Measurements from ENCODE around the gene CHRD.
"Not testable (repeated sequence)": the region's sequence is repeated elsewhere in the genome, so short reads cannot be mapped to it uniquely, and the experiment has no call there.

Gene CHRD

DNA sequence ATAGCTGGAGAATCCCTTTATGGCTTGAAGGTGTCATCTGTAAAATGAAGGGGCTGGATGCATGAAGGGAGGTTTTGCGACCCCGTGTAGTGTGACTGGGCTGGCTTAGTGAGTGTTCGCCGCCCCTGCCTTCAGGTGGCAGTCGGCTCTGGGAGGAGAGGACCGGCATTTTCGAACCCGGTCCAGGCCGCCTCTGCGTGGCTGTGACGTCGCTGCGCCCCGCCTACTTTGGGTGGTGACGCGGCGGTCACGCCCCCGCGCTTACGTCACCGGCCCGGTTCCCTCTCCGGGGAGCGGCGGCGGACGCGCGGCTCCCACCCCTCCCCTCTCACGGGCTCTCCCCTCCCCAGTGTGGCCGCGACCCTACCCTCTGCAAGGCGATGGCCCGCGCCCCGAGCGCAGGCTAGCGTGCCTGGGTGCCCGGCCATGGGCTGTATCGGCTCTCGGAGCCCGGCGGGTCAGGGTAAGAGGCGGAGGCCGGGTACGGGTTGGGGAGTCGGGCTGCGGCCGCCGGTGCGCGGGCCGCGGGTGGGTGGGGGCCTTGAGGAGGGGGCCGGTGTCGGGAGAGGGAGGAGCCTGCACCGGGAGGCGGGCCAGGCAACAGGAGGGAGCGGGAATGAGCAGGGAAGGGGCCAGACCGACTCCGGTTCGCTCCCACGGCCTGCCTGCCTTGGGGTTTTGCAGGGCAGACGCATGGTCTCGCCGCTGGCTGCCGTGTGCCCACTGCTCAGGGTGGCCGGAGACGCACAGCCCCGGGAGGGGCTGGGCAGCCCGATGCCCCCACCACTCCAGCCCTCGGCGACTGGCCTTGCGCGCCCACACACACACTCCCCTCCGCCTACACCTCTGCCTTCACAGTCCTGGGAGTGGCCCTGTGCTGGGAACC lies 44.0 kb upstream of the CHRD start:
- peak overlapping the region; percentile 83 for H3K4me3 ChIP-seq (ENCODE audit: low read depth, low read length)
- TF ChIP-seq, protein P1, sequence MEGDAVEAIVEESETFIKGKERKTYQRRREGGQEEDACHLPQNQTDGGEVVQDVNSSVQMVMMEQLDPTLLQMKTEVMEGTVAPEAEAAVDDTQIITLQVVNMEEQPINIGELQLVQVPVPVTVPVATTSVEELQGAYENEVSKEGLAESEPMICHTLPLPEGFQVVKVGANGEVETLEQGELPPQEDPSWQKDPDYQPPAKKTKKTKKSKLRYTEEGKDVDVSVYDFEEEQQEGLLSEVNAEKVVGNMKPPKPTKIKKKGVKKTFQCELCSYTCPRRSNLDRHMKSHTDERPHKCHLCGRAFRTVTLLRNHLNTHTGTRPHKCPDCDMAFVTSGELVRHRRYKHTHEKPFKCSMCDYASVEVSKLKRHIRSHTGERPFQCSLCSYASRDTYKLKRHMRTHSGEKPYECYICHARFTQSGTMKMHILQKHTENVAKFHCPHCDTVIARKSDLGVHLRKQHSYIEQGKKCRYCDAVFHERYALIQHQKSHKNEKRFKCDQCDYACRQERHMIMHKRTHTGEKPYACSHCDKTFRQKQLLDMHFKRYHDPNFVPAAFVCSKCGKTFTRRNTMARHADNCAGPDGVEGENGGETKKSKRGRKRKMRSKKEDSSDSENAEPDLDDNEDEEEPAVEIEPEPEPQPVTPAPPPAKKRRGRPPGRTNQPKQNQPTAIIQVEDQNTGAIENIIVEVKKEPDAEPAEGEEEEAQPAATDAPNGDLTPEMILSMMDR (conservative IDR thresholded peaks at IDR 0.05; ENCODE audit: low read depth, low read length), result no peak
- peak; percentile 83 for DNase-seq (ENCODE audit: low read depth)

DNA sequence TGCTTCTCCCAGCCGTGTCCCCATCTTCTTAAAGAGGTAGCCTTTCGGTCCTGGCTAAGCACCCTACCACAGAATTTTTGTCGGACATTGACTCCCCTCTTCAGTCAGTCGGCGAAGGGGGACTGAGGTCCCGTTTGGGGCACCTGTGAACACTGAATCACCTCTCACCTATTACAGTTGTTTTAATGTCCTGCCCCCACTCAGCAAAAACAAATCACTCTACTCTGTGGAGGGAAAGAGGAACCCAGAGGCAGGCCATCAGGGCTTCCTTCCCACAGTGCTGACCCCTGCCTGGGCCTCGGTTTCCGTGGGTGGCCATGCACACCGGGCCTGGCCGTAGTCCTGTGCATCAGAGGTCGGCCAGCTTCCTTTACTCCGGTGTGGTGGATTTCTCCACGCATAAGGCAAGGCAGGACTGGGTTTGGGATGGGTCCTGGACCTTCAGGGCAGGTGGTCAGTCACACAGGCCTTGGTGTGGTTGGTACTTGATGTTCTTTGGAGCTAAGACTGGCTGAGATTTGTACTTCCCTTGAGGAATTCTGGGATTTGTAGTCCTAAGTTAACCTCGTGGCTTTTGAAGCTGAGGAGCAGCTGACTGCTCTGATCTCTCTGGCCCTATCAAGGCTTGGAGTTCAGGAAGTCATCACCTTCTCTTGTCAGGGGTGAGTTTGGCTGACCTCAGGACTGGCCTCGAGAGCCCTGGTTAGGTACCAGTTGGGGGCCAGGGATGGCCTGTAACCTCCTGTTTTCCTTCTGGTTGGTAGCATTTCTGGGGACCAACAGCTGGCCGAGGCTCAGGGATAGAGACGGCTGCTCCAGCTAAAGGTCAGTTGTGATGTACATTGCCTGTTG lies 43.1 kb upstream of the CHRD start:
- H3K4me3 ChIP-seq (ENCODE audit: low read depth, low read length), result peak overlapping the region; percentile 83
- peak; percentile 69 for DNase-seq (ENCODE audit: low read depth)
- TF ChIP-seq, protein P1 (conservative IDR thresholded peaks at IDR 0.05; ENCODE audit: low read depth, low read length), result no peak

DNA sequence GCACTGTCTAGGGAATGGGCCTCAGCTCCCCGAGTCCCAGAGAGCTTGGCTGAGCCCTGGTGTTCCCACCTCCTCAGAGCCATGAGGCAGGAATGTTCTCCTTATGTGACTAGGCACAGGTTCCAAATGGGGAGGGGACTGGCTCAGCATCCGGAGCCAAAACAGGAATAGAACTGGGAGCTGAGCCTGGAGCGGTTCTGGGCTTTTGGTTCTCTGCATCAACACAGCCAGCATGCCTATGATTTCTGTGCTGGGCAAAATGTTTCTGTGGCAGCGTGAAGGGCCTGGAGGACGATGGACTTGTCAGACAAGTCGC lies 42.5 kb upstream of the CHRD start, which contains the start of gene FAM131A:
Gene FAM131A (plus strand): TSS at position 202 of the 316 bp plus-strand sequence. CDS start 31 bp downstream, at position 233.
- TF ChIP-seq, protein P1 (conservative IDR thresholded peaks at IDR 0.05; ENCODE audit: low read depth, low read length), result no peak
- no peak for DNase-seq (ENCODE audit: low read depth)

DNA sequence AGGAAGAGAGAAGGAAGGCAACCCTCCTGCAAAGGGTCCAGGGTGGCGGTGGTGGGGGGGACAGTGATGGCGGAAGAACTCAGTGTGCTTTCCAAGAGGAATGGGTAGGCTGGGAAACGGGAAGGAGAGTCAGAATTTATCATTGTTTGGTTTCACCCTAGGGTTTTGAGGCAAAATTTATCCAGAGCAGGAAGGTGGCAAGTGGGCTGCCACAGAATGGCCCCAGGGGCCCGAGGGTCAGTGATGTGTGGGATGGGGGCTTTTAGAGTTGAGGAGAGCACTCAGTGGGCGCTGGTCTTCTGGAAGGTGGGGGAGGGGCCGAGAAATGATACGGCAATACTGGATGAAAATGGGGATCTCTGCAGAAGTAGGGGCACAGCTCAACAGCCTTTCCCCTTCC lies 41.9 kb upstream of the CHRD start:
- peak overlapping the region; percentile 38 for H3K4me3 ChIP-seq (ENCODE audit: low read depth, low read length)
- TF ChIP-seq, protein P1 (conservative IDR thresholded peaks at IDR 0.05; ENCODE audit: low read depth, low read length), result no peak
- DNase-seq (ENCODE audit: low read depth), result no peak

More for the DNA sequence above, 42.5 kb upstream of the CHRD start, which contains the start of gene FAM131A:
- H3K4me3 ChIP-seq (ENCODE audit: low read depth, low read length), result peak within 1 kb of the TSS; percentile 83

DNA sequence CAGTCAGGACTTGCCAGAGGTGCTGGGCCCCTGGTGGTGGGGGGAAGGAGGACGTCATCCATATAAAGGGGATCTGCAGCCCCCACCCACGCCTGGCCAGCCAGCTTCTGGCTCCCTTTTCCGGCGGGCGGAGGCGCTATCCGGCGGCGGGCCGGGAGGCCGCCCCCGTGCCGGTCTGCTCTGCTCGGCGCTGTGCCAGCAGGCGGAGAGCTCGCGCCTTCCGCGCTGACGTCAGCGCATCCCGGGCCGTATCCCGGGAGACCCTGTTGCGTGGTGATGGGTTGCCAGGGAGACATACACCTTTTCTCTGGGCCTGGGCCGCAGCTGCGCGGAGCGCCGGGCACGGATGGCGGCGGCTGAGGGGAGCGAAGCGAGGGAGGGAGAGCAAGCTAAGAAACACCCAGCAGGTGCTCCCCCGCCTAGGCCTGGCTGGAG lies 41.3 kb upstream of the CHRD start:
- TF ChIP-seq, protein P1 (conservative IDR thresholded peaks at IDR 0.05; ENCODE audit: low read depth, low read length), result no peak
- DNase-seq (ENCODE audit: low read depth), result peak; percentile 88
- H3K4me3 ChIP-seq (ENCODE audit: low read depth, low read length), result peak overlapping the region; percentile 38

DNA sequence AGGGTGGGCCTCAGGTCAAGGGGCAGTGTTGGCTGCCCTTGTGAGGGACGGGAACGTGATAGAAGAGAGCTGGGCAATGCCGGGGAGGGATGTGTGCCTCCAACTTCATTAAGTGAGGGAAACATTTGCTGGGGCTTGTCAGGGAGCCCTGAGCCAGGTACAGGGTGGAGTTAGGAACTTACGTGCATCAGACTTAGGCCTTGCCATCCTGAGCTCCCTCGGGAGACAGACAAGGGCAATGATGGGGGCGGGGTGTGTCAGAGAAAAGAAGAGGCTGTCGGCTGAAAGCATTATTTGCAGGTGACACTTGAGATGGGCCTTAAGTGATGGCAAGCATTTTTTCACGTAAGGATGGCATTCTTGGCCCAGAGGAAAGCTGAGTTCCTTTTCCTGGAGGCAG lies 40.9 kb upstream of the CHRD start:
- TF ChIP-seq, protein P1 (conservative IDR thresholded peaks at IDR 0.05; ENCODE audit: low read depth, low read length), result no peak
- DNase-seq (ENCODE audit: low read depth), result no peak
- peak overlapping the region; percentile 36 for H3K4me3 ChIP-seq (ENCODE audit: low read depth, low read length)

DNA sequence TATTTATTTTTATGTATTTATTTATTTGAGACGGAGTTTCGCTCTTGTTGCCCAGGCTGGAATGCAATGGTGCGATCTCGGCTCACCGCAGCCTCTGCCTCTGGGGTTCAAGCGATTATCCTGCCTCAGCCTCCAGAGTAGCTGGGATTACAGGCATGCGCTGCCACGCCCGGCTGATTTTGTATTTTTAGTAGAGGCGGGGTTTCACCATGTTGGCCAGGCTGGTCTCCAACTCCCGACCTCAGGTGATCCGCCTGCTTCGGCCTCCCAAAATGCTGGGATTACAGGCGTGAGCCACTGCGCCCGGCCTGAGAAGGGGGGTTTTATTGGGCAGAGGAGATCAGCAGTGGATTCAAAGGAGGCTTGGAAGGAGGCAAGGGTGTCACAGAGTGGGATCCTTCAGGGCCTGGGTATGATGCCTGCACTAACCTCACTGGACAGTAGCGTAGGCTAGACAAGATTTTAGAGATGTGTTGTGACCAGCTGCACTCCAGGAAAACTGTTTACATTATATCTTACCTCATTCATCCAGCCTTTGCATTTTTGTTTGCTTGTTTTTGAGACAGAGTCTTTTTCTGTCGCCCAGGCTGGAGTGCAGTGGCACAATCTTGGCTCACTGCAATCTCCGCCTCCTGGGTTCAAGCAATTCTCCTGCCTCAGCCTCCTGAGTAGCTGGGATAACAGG lies 40.3 kb upstream of the CHRD start:
- H3K4me3 ChIP-seq (ENCODE audit: low read depth, low read length); DNase-seq (ENCODE audit: low read depth): not testable (repeated sequence)

All from choroid plexus epithelial cell (primary cell).